Esophagus muscularis mucosa (tissue), 3 donors: Measurements from ENCODE around the gene ISG20.

Source experiments
- CTCF ChIP-seq, 3 experiments: fragments of 200-600 bp in 2 of 3; fragments of 450-650 bp in 1 of 3; sonication (generic) in 2 of 3; IDR thresholded peaks; one replicate each; pipeline ENCODE4 v1.5.1; 2017 to 2019; ENCODE audit warnings: antibody characterized with exemption in 3 of 3, mild to moderate bottlenecking in 2 of 3, moderate library complexity in 1 of 3
- POLR2A ChIP-seq: fragments of 450-650 bp; IDR thresholded peaks from one replicate; pipeline ENCODE4 v1.6.1; 2017; ENCODE audit warnings: antibody characterized with exemption, moderate library complexity, mild to moderate bottlenecking, low read depth

- peak; percentile 38 to 46 (median 45) for TF ChIP-seq CTCF (IDR thresholded peaks at IDR 0.05)
- no peak for TF ChIP-seq POLR2A
Measured at GRCh38 chr15:88624156-88624970, 14.5 kb upstream of the ISG20 start.
